HG02884 (cell line): ENCODE measurements around the gene ZNF441.
"Not testable (repeated sequence)": the region's sequence is repeated elsewhere in the genome, so short reads cannot be mapped to it uniquely, and the experiment has no call there.

Experiments used
- ATAC-seq: cut with Tn5 transposase; IDR thresholded peaks from one replicate; pipeline ENCODE4 v1.9.1; 2021; ENCODE audit warnings: mild to moderate bottlenecking, moderate library complexity; ENCODE audit not compliant: unreplicated experiment

The ZNF441 gene

GRCh38 chr19:11766597-11767591, at the start of gene ZNF441:
TSS of gene ZNF441 (plus strand) at chr19:11767000. CDS start at chr19:11767194, 194 bp downstream.
- ATAC-seq, result peak; percentile 94

DNA sequence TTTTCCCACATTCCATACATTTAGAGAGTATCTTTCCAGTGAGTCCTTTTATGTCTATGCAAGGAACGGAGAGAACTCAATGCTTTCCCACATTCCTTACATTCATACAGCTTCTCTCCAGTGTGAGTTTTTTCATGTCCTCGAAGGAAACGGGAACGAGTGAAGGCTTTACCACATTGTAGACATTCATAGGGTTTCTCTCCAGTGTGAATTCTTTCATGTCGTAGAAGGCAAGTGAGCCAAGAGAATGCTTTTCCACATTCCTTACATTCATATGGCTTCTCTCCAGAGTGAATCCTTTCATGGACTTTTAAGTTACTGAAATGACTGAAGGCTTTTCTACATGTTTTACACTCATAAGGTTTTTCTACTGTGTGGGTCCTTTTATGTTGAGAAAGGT, 45.1 kb upstream of the ZNF441 start:
- ATAC-seq, result no peak

DNA sequence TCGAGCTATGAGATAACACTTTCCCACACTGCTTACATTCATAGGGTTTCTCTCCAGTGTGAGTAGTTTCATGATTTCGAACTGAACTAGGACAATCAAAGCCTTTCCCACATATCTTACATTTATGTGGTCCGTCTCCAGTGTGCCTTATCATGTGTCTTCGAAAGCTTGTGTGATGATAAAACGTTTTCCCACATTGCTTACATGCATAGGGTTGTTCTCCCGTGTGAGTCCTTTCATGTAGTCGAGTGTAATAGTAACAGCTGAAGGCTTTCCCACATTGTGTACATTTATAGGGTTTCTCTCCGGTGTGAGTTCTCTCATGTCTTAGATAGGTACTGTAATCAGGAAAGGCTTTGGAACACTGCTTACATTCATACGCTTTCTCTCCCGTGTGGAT, 44.4 kb upstream of the ZNF441 start:
- no peak for ATAC-seq

- no peak for ATAC-seq
These were observed 37.2 kb upstream of the ZNF441 start for GRCh38 chr19:11729586-11729985.

GRCh38 chr19:11735375-11735774, 31.4 kb upstream of the ZNF441 start:
- no peak for ATAC-seq

GRCh38 chr19:11736696-11737095, 30.1 kb upstream of the ZNF441 start:
- no peak for ATAC-seq

DNA sequence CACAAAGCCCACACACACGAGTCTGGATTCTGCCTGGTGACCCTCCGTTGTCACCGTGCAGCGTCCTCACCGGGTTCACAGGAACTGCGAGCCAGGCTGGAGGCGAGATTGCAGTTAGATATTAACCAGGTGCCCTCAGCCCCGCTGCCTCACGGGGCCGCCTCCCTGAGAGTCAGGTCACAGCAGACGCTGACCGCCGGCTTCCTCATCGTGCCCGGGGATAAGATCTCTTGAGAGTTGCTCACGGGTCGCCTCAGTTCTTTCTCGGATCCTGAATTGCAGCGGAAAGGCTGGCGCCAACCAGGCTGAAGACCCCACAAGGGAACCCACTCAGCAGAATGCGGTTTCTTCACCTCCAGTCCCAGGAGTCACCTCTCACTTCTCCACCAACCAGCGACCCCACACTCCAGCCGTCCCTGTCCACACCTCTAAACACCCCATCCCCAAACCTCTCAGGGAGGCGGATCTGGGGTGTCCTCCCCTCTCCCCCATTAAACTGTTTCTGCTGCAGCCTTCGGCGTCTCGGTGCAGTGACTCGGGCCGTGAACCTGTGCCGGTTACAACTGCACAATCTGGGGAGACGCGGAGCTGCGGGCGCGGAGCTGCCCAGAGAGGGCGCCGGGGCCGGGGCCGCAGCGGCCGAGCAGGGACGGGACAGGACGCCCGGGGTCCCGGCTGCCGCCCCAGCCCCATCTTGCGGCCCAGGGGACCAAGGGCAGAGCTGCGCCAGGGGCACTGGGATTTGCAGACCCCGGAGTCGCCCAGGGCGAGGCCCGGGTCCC, 28.6 kb upstream of the ZNF441 start:
- ATAC-seq, result peak; percentile 23

DNA sequence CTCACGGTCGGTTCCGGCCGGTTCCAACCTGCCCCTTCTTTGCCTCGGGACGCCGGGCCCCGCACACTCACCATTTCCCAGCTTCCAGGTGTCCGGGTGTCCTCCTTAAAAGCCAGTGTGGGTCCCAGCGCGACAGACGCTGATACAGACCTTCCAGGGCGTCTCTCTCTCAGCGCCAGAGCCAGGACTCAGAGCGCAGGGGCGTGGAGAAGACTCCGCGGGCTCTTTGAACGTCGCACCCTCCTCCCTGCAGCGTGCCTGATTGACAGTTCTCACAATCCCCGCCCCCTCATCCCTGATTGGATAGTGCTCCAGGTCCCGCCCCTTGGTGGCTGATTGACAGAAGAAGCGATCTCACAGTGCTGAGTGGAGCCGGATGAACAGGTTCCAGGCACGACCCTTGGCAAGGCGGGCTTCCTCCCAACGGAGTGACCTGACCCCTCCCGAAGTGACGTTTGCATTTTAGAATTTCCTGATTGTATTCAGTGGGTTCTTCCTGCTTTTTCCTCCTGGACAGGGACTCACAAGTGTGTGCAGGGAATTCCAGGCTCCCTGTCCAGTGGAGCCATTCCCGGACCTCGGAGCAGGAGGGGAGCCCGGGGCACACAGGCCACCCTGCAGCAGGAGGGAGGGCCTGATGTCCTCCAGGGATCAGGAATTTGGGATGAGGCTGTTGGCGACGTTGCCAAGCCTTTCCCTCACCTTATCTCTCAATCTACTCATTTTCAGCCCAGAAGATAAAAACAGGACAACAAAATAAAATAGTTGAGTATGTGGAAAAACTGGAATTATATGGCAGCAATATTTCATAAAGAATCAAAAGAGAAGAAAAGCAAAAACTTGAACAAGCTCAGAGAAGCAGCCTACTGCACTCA, 27.8 kb upstream of the ZNF441 start, which contains the start of gene ZNF823:
ZNF823 (minus strand) TSS at position 201 of the 875 bp plus-strand sequence; CDS start at position 74, 127 bp downstream.
- peak; percentile 96 for ATAC-seq

DNA sequence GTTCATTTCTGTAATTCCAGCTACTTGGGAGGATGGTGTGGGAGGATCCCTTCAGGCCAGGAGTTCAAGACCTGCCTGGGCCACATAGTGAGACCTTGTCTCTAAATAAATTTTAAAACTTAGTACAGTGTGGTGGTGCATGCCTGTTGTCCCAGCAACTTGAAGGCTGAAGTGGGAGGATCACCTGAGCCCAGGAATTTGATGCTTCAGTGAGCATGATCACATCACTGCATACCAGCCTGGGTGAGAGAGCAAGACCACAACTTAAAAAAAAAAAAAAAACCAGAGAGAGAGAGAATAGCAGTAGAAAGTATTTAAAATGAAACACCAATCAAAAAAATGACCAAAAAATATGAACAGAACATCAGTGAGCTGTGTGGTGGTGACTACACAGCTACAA, 20.9 kb upstream of the ZNF441 start:
- no peak for ATAC-seq

GRCh38 chr19:11747277-11747676, 19.5 kb upstream of the ZNF441 start:
- no peak for ATAC-seq

DNA sequence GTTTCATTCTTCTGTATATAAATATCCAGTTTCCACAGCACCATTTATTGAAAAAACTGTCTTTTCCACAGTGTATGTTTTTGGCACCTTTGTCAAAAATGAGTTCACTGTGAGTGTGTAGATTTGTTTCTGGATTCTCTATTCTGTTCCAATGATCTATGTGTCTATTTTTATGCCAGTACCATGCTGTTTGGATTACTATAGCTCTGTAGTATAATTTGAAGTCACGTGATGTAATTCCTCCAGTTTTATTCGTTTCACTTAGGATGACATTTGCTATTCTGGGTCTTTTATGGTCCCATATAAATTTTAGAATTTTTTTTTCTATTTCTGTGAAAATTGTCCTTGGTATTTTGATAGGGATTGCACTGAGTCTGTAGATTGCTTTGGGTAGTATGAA, 17.0 kb upstream of the ZNF441 start:
- no peak for ATAC-seq

DNA sequence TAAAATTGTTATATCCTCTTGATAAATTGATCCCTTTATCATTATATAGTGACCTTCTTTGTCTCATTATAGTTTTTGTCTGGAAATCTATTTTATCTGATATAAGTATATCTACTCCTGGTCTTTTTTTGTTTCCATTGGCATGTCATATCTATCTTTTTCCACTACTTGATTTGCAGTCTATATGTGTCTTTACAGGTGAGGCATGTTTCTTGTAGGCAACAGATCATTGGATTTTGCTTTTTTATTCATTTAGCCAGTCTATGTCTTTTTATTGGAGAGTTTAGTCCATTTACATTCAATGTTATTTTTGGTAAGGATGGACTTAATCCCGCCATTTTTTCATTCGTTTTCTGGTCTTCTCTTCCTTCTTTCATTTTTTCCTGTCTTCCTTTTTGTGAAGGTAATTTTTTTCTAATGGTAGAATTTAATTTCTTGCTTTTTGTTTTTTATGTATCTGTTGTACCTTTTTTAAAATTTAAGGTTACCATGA, 14.5 kb upstream of the ZNF441 start:
- no peak for ATAC-seq

DNA sequence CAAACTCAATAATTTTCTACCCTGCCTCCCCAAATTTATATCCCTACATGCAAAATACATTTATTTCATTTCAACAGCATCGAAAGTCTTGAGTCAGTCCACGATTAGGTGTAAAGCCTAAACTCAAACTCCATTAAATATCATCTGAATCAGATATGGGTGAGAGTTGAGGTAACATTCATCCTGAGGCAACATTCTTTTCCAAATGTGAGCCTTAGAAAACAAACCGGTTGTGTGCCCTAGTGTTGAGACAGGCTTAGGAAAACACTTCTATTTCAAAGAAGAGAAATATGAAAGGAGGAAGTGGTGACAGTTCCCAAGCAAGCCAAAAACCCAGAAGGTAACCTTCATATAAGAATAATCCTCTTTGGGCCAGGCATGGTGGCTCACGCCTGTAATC, 12.1 kb upstream of the ZNF441 start:
- ATAC-seq, result no peak

GRCh38 chr19:11756965-11757364, 9.8 kb upstream of the ZNF441 start:
- no peak for ATAC-seq

DNA sequence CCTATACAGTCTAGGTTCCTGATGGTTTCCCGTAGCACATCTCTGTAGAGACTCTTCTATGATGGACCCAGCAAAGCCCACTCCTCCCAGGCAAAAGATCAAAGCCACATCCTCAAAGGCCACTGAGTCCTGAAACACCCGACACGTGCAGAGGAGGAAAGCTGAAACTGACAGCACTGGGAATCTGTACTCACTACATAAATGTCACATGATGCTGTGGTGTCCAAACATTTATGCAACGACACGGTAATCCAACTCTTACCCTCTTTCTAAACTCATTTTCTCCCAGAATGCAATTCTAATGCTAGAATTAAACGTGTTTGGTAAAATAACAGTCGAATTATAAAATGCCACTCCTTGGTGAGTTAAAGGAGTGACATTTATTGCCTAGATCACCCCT, 7.0 kb upstream of the ZNF441 start:
- ATAC-seq, result no peak

GRCh38 chr19:11763117-11763516, 3.7 kb upstream of the ZNF441 start:
- ATAC-seq, result no peak

- ATAC-seq, result no peak
These were observed 3.2 kb upstream of the ZNF441 start for GRCh38 chr19:11763611-11764010.

GRCh38 chr19:11767633-11768133, 883 bp downstream of the ZNF441 start:
- no peak for ATAC-seq

DNA sequence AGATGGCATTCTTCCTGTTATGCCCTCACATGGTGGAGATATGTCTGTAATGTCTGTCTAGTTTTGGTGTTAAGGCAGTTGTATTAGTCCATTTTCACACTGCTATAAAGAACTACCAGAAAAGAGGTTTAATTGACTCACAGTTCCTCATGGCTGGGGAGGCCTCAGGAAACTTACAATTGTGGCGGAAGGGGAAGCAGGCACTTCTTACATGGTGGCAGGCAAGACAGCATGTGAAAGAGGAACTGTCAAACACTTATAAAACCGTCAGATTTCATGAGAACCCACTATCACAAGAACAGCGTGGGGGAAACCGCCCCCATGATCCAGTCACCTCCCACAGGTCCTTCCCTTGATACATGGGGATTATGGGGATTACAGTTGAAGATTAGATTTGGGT, 3.2 kb downstream of the ZNF441 start:
- ATAC-seq, result no peak

GRCh38 chr19:11771520-11771919, 4.7 kb downstream of the ZNF441 start:
- ATAC-seq, result not testable (repeated sequence)
